A172 (cell line): ENCODE data around the gene TCTN2. TPM values are rescaled to one million over a fixed set of nuclear protein-coding genes. Genes with fewer than 3 reads are reported as not detected.

Experiments
- DNase-seq: peaks from one replicate; pipeline ENCODE4 v3.0.0-alpha.2; 2015; ENCODE audit warnings: low spot score
- total RNA-seq: library from RNA; depleted of rRNA; stranded (reverse); fragments of >200 nt; shearing (Covaris generic); gene quantifications from 2 replicates; pipeline ENCODE4 v1.2.3, GENCODE V29; 2014

TCTN2 gene
- total RNA-seq, 1 experiment from 2014 or later: 22.9 TPM

- DNase-seq: no peak
Measured at GRCh38 chr12:123686636-123687190, 15.8 kb downstream of the TCTN2 start.

DNA sequence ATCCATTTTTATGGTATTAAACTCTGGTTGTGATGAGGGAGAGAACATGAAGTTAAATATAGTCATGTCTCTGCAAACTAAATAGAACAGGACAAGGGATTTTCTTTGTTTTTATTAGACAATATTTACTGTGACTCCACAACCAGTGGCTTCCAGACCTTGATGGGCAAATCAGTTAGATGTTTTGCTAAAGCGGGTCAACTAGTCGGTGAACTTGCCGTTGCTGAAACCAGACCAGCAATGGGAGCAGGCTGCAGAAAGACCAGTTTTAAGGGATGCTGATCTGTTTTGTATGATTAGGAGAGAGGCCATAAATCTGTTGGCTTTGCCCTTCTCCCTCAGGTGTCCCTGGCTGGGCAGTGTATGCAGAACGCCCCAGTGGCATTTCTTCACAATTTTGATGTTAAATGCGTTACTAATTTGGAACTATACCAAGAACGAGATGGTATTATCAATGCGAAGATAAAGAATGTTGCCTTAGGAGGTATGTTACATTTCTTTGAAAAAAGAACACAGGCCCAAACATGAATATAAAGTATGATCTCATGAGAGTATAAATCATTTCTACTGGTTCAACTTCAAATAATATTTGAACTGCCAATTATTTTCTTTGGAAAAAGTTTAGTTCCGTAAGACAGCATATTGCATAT, 19.4 kb downstream of the TCTN2 start:
- DNase-seq: no peak

DNA sequence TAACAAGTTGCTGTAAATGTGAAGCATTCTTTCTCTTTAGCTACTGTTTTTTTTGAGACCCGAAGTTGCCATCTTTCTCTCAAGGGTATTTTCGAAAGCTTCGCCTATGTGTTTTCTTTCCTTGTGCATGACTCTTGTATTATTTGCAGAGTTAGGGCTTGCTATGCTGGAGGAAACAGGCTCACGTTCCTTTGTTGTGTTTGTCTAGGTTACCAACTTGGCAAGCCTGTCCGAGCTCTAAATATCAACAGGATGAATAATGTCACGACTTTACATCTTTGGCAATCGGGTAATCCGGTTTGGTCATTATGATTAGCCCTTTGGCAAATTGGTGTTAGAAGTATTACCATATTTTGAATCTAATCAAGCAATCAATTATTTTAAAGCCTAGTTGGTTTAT, 25.3 kb downstream of the TCTN2 start:
- DNase-seq: no peak

- DNase-seq: no peak
Measured at GRCh38 chr12:123696646-123697045, 25.7 kb downstream of the TCTN2 start.

DNA sequence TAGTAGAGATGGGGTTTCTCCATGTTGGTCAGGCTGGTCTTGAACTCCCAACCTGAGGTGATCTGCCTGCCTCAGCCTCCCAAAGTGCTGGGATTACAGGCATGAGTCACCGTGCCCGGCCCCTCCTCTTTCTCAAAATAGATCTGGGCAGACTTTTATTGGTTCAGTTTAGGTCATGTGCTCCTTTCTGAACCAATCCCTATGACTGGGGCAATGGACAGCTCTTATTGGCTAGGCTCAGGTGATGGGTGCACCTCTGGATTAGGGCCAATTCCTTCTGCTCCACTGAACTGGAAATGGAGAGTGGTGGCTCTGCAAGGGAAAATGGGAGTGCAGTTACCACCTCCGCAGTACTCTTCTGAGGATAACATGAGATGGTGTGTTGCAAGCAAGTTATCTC, 35.0 kb downstream of the TCTN2 start:
- peak; percentile 39 for DNase-seq

DNA sequence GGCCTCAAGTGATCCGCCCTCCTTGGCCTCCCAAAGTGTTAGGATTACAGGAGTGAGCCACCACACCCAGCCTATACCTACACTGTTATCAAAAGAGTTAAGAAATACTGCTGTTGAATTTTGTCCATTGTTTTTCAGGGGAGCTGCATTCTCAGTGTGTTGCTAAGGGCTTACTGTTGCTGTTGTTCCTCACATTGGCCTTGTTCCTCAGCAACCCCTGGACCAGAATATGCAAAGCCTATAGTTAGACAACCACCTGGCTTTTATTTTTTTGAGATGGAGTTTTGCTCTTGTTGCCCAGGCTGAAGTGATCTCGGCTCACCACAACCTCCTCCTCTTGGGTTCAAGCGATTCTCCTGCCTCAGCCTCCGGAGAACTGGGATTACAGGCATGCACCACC, 36.6 kb downstream of the TCTN2 start:
- no peak for DNase-seq

DNA sequence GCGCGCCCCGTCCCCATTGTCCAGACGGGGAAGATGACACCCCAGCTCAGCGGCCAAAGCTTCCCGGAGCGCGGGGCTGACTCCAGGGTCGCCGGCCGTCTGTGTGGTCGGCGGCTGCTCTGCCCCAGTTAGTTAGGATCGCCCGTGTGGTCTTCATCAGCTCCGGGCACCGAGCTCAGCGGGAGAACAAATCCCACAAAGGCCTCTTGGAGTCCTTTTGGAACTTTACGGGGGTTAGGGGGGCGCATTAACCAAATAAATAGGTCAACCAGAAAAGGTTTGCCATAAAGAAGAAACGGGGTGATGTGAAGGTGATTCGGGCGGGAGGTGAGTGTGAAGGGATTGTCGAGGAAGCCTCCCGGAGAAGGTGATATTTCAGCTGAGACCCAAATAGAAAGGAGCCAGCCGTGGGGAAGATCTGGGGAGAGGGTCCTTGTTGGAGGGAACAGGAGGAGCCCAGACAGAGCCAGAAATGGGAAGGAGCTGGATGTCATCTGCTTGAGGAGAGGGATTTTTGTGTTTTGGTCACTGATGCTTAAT, 41.9 kb downstream of the TCTN2 start:
- no peak for DNase-seq

DNA sequence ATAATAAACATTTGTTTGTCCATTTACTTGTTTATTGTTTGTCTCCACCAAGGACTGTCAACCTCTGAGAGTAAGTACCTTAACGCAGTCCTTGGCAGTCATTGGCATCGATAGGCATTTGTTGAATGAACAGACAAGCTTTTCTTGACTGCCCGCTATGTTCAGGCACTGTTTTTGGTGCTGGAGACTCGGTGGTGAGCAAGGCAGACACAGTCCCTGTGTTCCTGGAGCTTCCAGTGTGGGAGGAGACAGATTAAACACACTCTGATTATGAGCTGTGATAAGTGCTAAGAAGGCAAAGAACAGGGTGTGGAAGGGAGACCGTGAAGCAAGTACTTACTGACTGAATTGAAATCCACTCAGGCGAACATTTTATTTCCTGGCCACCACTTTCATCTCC, 42.5 kb downstream of the TCTN2 start:
- no peak for DNase-seq

DNA sequence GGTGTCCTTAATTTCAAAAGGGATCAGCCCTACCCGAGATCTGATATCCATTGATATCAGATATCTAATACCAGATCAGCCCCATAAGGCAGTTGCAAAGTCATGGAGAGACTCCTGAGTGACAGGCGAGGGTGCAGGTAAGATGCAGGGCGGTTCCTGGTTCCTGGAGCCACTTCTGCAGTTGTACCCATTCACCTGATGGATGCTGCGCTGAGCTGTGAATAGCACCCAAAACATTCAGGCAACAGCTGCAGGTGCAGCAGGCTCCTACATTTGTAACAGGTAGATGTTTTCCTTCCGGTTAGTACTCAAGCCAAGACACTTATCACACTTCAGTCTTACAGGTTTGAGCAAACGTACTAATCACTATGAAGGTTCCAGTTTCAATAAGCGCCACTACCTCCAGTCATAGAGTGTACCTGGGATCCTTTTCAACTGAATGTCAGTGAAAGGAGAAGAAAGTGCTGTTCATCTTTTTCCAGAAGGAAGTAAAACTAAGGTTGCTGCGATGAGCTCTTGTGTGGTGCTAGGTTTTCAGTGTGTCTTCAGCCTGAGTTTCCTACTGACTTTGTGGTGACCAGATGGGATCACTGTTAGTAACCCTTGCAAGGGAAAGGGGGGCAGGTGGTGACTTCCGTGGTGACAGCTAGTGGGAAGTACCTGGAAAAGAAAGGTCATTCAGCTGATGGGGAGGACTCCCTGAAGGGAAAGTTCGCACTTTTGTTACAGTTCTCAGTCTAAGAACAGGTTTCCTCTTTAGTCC, 43.1 kb downstream of the TCTN2 start:
- no peak for DNase-seq

- no peak for DNase-seq
Measured at GRCh38 chr12:123715195-123715594, 44.3 kb downstream of the TCTN2 start.

DNA sequence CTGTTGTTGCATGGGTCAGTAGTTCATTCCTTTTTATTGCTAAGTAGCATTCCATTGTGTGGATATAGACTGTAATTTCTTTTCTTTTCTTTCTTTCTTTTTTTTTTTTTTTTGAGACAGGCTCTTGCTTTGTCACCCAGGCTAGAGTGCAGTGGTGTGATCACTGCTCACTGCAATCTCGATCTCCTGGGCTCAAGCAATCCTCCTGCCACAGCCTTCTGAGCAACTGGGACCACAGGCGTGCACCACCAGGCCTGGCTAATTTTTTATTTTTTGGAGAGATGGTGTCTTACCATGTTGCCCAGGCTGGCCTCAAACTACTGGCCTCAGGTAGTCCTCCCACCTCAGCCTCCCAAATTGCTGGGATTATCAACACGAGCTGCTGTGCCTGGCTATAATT, 46.4 kb downstream of the TCTN2 start:
- no peak for DNase-seq

- DNase-seq: no peak
Measured at GRCh38 chr12:123720141-123720814, 49.4 kb downstream of the TCTN2 start.

DNA sequence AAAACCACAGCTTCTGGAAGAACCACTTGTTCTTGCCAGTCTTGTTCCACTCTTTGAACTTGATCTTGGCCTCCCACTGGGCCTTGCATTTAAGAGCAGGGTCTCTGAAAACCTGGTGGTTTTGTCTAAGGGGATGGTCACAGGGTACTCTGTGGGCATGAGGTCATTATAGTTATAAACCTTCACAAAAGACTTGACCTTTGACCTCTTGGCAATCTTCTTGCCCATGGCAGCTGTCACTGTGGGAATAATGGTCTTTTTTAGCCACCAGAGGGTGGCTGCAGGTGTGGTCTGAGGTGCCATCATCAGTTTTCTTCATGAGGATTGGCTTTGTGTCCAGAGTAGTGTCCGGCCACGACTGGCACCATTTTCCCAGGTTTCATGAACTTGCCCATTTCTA, 50.3 kb downstream of the TCTN2 start:
- DNase-seq: no peak

DNA sequence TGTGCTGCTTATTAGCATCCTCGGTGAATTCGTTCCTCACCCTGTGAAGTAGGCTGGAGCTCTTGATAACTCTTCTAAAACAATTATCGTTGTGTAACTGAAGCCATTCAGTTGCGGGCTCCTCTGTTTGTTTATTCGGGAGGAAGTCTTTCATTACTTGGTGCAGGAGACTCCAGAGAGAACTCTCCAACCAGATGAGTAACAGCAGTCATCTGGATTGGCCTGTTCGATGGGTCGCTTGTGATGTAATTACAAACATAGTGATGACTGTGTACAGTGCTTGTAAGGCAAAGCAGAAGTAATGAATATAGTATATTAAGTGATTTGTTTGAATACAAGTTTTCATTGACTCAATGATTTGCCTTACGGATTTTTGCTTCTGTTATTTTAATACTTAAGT, 52.1 kb downstream of the TCTN2 start:
- DNase-seq: no peak

- DNase-seq: no peak
Measured at GRCh38 chr12:123723765-123724164, 52.9 kb downstream of the TCTN2 start.

DNA sequence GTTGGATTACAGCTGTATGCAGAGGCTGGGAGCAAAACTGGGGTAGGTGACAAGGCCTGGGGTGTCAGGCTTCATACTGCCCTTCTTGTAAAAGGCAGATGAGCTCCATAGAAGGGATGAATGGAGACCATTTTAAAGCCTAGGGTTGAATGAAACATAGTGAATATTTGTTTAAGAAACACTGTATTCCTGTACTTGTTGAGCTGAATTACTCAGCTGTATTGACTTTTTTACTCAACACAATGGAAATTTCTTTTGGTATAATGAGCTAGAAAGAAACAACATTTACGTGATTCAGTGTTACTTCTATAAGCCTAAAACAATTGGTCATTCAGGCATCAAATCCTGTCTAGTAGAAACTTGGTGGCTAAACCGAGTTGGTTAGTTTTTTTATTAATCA, 55.3 kb downstream of the TCTN2 start:
- DNase-seq: no peak

GRCh38 chr12:123726962-123727361, 56.0 kb downstream of the TCTN2 start:
- no peak for DNase-seq

- DNase-seq: no peak
Measured at GRCh38 chr12:123727878-123728277, 57.0 kb downstream of the TCTN2 start.

GRCh38 chr12:123731596-123731995, 60.7 kb downstream of the TCTN2 start:
- DNase-seq: no peak

DNA sequence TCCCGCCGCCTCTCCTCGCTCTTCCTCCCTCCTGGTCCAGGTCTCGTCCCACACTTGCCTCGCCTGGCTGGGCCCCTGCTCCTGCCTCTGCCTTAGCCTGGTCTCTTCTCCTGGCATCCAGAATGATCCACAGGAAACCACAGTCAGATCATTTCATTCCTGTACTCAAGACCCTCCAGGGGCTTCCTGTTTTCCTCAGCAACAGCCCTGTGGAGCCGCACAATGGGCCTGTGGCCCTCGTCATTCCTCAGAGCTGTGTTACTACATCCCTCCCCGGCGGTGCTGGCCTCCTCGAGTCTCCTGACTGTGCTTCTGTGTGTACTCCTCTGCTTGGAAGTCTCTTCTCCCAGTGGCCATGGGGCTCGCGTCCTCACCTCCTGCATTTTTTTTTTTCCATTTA, 61.3 kb downstream of the TCTN2 start:
- DNase-seq: no peak

DNA sequence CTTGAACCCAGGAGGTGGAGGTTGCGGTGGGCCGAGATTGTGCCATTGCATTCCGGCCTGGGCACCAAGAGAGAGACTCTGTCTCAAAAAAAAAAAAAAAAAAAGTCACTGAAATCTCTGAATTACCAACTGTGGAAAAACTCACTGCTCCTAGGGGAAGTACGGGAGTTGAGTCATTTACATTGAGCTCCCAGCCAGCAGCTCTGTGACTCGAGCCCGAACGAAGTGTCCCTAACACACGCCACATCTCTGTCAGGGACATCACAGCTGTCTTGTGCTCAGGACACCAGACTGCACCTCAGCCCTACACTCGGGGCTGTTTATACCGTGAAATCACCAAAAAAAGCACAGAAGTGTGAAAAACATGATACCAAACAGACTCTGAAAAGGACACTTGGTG, 62.3 kb downstream of the TCTN2 start:
- DNase-seq: no peak

DNA sequence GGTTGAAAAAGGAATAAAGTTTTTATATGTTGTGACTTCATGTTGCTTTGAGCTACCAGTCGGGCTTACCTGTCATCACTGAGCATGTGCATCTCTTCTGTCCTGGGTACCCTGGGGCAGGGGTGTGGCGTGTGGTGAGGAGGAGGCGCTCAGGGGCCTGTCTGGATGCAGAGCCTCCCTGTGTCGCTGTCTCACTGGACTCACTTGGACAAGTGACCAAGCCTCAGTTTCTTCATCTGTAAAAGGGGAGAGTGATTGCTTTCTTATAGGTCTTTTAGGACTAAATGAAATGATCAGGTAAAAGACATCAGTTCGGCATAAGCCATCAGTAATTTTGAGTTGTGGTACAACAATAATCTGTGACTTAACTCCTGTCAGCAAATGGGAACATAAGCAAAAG, 63.4 kb downstream of the TCTN2 start:
- no peak for DNase-seq
